B cell (primary cell): ENCODE data around the gene NCOA4. TPM values are rescaled to one million over a fixed set of nuclear protein-coding genes. Genes with fewer than 3 reads are reported as not detected.

Source experiments
- ATAC-seq: fragments of 200-7000 bp; cut with Tn5 transposase; one replicate; pipeline ENCODE4 v1.10.0; 2021; ENCODE audit warnings: low read depth, mild to moderate bottlenecking, moderate number of reproducible peaks, moderate library complexity
- CTCF ChIA-PET: fragments of 350-600 bp; sonication (Branson Sonifier 250); formaldehyde crosslinking; loops from one replicate; lab custom pipeline; 2021; ENCODE audit warnings: antibody characterized with exemption, inconsistent platforms; lab: Charles Lee
- POLR2A ChIA-PET: fragments of 350-600 bp; sonication (Branson Sonifier 250); formaldehyde crosslinking; loops from one replicate; lab custom pipeline; 2021; ENCODE audit warnings: antibody characterized with exemption; lab: Charles Lee
- DNase-seq: peaks from one replicate; pipeline ENCODE4 v3.0.0; 2013
- H2AFZ ChIP-seq: 2 replicates; pipeline ENCODE4 v1.6.1; 2012; ENCODE audit warnings: mild to moderate bottlenecking, low read depth, low read length; ENCODE audit not compliant: insufficient read depth, poor library complexity, severe bottlenecking
- H3K27ac ChIP-seq, 2 donors: 1 replicate in 1 of 2; 2 replicates in 1 of 2; pipeline ENCODE4 v1.5.1; 2012 to 2013; ENCODE audit warnings: low read length in 2 of 2, mild to moderate bottlenecking in 2 of 2, moderate library complexity in 1 of 2
- H3K27me3 ChIP-seq, 4 experiments: fragments of 200-600 bp in 1 of 4; sonication (generic) in 1 of 4; replicated peaks in 1 of 4; 1 replicate in 2 of 4; 2 replicates in 2 of 4; pipeline versions ENCODE4 v1.6.1 to v1.7.0; 2013 to 2016; ENCODE audit warnings: low read length in 3 of 4, mild to moderate bottlenecking in 2 of 4, mixed read lengths in 1 of 4, moderate library complexity in 1 of 4; ENCODE audit not compliant: insufficient read depth in 4 of 4, control insufficient read depth in 3 of 4; ENCODE audit errors: control extremely low read depth in 1 of 4
- H3K36me3 ChIP-seq, 2 experiments: replicated peaks in 1 of 2; 1 replicate in 1 of 2; 2 replicates in 1 of 2; pipeline versions ENCODE4 v1.6.1 to v1.7.1; 2013; ENCODE audit warnings: low read length in 1 of 2; ENCODE audit not compliant: insufficient read depth in 2 of 2, control insufficient read depth in 1 of 2; ENCODE audit errors: control extremely low read depth in 1 of 2, extremely low read depth in 1 of 2
- H3K4me1 ChIP-seq, 2 donors: fragments of 200-600 bp in 1 of 2; sonication (generic) in 1 of 2; 1 replicate in 1 of 2; 2 replicates in 1 of 2; pipeline versions ENCODE4 v1.5.1 to v1.6.1; 2013 to 2017; ENCODE audit warnings: low read length in 2 of 2; ENCODE audit not compliant: control insufficient read depth in 2 of 2, insufficient read depth in 2 of 2
- H3K4me2 ChIP-seq: replicated peaks from 2 replicates; pipeline ENCODE3; 2012; ENCODE audit warnings: mild to moderate bottlenecking, low read depth, low read length; ENCODE audit not compliant: poor library complexity, severe bottlenecking
- H3K4me3 ChIP-seq, 5 experiments: fragments of 200-600 bp in 1 of 5; sonication (generic) in 1 of 5; 1 replicate in 3 of 5; 2 replicates in 2 of 5; pipeline versions ENCODE4 v1.5.1 to v1.7.0; 2011 to 2016; ENCODE audit warnings: low read length in 4 of 5, mild to moderate bottlenecking in 4 of 5, low read depth in 2 of 5, control low read depth in 1 of 5, moderate library complexity in 1 of 5; ENCODE audit not compliant: insufficient read depth in 1 of 5; ENCODE audit errors: control extremely low read depth in 1 of 5, extremely low read depth in 1 of 5
- H3K79me2 ChIP-seq: fragments of 200-600 bp; sonication (generic); one replicate; pipeline ENCODE4 v1.6.0; 2016; ENCODE audit warnings: low read length; ENCODE audit not compliant: control insufficient read depth, insufficient read depth
- H3K9ac ChIP-seq: fragments of 200-600 bp; sonication (generic); 2 replicates; pipeline ENCODE4 v1.6.1; 2017; ENCODE audit warnings: mild to moderate bottlenecking, low read length, moderate library complexity
- H3K9me3 ChIP-seq, 3 donors: one replicate each; pipeline versions ENCODE4 v1.6.1 to v1.7.1; 2013; ENCODE audit warnings: low read length in 2 of 3; ENCODE audit not compliant: control insufficient read depth in 2 of 3, insufficient read depth in 1 of 3; ENCODE audit errors: control extremely low read depth in 1 of 3
- H4K20me1 ChIP-seq: 2 replicates; pipeline ENCODE4 v1.6.0; 2012; ENCODE audit warnings: mild to moderate bottlenecking, low read length; ENCODE audit not compliant: insufficient read depth, control insufficient read depth, poor library complexity, severe bottlenecking
- H3K27ac Mint-ChIP-seq: one replicate; pipeline ENCODE4 v1.8.0; 2021; ENCODE audit warnings: mixed read lengths
- H3K27me3 Mint-ChIP-seq: one replicate; pipeline ENCODE4 v1.8.0; 2021; ENCODE audit warnings: mixed read lengths
- H3K4me1 Mint-ChIP-seq: one replicate; pipeline ENCODE4 v1.8.0; 2021; ENCODE audit warnings: mixed read lengths
- H3K4me3 Mint-ChIP-seq: one replicate; pipeline ENCODE4 v1.8.0; 2021; ENCODE audit warnings: mixed read lengths
- H3K9me3 Mint-ChIP-seq: one replicate; pipeline ENCODE4 v1.8.0; 2022; ENCODE audit warnings: mixed read lengths; ENCODE audit not compliant: insufficient read depth
- CTCF ChIP-seq: fragments of 200-600 bp; IDR thresholded peaks from one replicate; pipeline ENCODE4 v1.8.0; 2022; ENCODE audit warnings: antibody characterized with exemption, mild to moderate bottlenecking
- EZH2 ChIP-seq: IDR thresholded peaks from 2 replicates; pipeline ENCODE4 v1.6.1; 2012; ENCODE audit warnings: borderline replicate concordance, low read depth, mild to moderate bottlenecking, moderate library complexity, low read length; ENCODE audit not compliant: insufficient read depth, poor library complexity, severe bottlenecking
- WGBS: methylation state at CpG from one replicate; pipeline ENCODE4 v1.1.5; 2013; ENCODE audit warnings: missing lambda C conversion rate; ENCODE audit not compliant: insufficient coverage; 5-methylcytosine and 5-hydroxymethylcytosine counted together
- intact Hi-C: fragments of 100-400 bp; cut with micrococcal nuclease; formaldehyde crosslinking; loops from one replicate; pipeline ENCODE4 v1.10.0; 2022
- polyA plus RNA-seq: library from polyadenylated mRNA; depleted of rRNA; stranded (reverse); fragments of >200 nt; gene quantifications from 2 replicates; pipeline ENCODE4 v1.2.3, GENCODE V29; 2012
- total RNA-seq, 2 donors: library from RNA; stranded (reverse); fragments of 120-200 nt in 1 of 2; gene quantifications; 1 replicate in 1 of 2; 2 replicates in 1 of 2; pipeline versions ENCODE4 v1.2.3 to v1.2.4, GENCODE V29; 2013 to 2022

Gene NCOA4
- total and polyA plus RNA-seq, 2 donors (not counting 1 experiment from before 2014, with no cell fraction given): 27.1 to 69.7 TPM

- H3K79me2 ChIP-seq: peaks cover 100% of the 10 kb centered on the region
- intact Hi-C loops: loop anchor here (2.0 kb wide), 1 partner anchor 50 kb away; the partner anchor contains the start of gene TIMM23
- H3K9me3 ChIP-seq: no peaks in the 10 kb centered on the region
- peak overlapping the region; percentile 72 for H2AFZ ChIP-seq
- H3K9ac ChIP-seq: peak overlapping the region; percentile 70
- H3K36me3 ChIP-seq: peaks cover 1 to 15% of the 10 kb centered on the region in 2 experiments
- DNase-seq: peak; percentile 76
- 2% methylated on average over 45 of the region's 49 CpGs for WGBS
- H3K27ac ChIP-seq: peak overlapping the region in 1 of 2 donors; percentile 56
- TF ChIP-seq CTCF: no peak
- TF ChIP-seq EZH2: no peak
- CTCF ChIA-PET: interaction anchor here (0.9 to 1.4 kb wide), 5 partner anchors 9 to 779 kb away, joined by 3 to 5 read pairs (median 3); no protein-coding TSS in a partner anchor
- Mint-ChIP-seq H3K4me1 (peaks cover 79% of the 10 kb centered on the region), H3K27ac (peak overlapping the region; percentile 71), H3K9me3 (no peaks in the 10 kb centered on the region), H3K27me3 (no peaks in the 10 kb centered on the region), H3K4me3 (peak overlapping the region; percentile 89)
- peaks cover 99% of the 10 kb centered on the region for H4K20me1 ChIP-seq
- H3K4me1 ChIP-seq: peaks cover 38 to 50% of the 10 kb centered on the region in 2 donors
- ATAC-seq: peak; percentile 97
- H3K4me3 ChIP-seq: peak overlapping the region; percentile 34 to 71 (median 60)
- H3K27me3 ChIP-seq: no peaks in the 10 kb centered on the region
- POLR2A ChIA-PET: interaction anchor here (0.6 kb wide), 2 partner anchors 18 to 614 kb away, joined by 3 to 4 read pairs; no protein-coding TSS in a partner anchor
- H3K4me2 ChIP-seq: peak overlapping the region; percentile 88
Measured at GRCh38 chr10:46022978-46023702, 7.3 kb downstream of the NCOA4 start.

- ChIA-PET CTCF (no interaction called here), POLR2A (no interaction called here)
- DNase-seq: no peak
- Histone ChIP-seq H3K4me3 (peak overlapping the region in 1 of 5 experiments; percentile 4), H4K20me1 (peaks cover 93% of the 10 kb centered on the region), H3K27ac (peak overlapping the region; percentile 37 to 57), H2AFZ (no peak overlapping the region), H3K9me3 (no peaks in the 10 kb centered on the region), H3K4me1 (peaks cover 29 to 34% of the 10 kb centered on the region in 2 donors), H3K4me2 (peak overlapping the region; percentile 13), H3K9ac (no peak overlapping the region), H3K36me3 (peaks cover 1 to 13% of the 10 kb centered on the region in 2 experiments), H3K27me3 (no peaks in the 10 kb centered on the region), H3K79me2 (peaks cover 97% of the 10 kb centered on the region)
- TF ChIP-seq CTCF: no peak
- no peak for TF ChIP-seq EZH2
- Mint-ChIP-seq H3K4me3 (no peak overlapping the region), H3K27ac (no peak overlapping the region), H3K9me3 (no peaks in the 10 kb centered on the region), H3K27me3 (no peaks in the 10 kb centered on the region), H3K4me1 (peaks cover 66% of the 10 kb centered on the region)
- no peak for ATAC-seq
- intact Hi-C loops: no loop called here
- WGBS: 82% methylated on average over 2 of the region's 3 CpGs
Measured at GRCh38 chr10:46020344-46020657, 10.1 kb downstream of the NCOA4 start.
